GM19324 (cell line): ENCODE data around the gene SPATA6L.
A peak's percentile ranks its signal among the peaks of the same experiment; 100 is the strongest.
"Not testable (repeated sequence)": the region's sequence is repeated elsewhere in the genome, so short reads cannot be mapped to it uniquely, and the experiment has no call there.

Source experiments
- ATAC-seq: cut with Tn5 transposase; IDR thresholded peaks from one replicate; pipeline ENCODE4 v1.9.1; 2021; ENCODE audit warnings: mild to moderate bottlenecking, moderate library complexity; ENCODE audit not compliant: unreplicated experiment, low FRiP score

SPATA6L gene

GRCh38 chr9:4678679-4679267 is 12.5 kb upstream of the SPATA6L start:
- no peak for ATAC-seq

GRCh38 chr9:4677392-4677791 is 11.1 kb upstream of the SPATA6L start:
- ATAC-seq: no peak

- no peak for ATAC-seq
These were observed 8.5 kb upstream of the SPATA6L start for GRCh38 chr9:4674783-4675182.

- no peak for ATAC-seq
These were observed 5.5 kb upstream of the SPATA6L start for GRCh38 chr9:4671737-4672136.

GRCh38 chr9:4670591-4670990 is 4.3 kb upstream of the SPATA6L start:
- ATAC-seq: no peak

GRCh38 chr9:4669890-4670289 is 3.6 kb upstream of the SPATA6L start:
- ATAC-seq: no peak

- no peak for ATAC-seq
These were observed 2.3 kb upstream of the SPATA6L start for GRCh38 chr9:4668604-4669003.

GRCh38 chr9:4667681-4668080 is 1.4 kb upstream of the SPATA6L start:
- no peak for ATAC-seq

- no peak for ATAC-seq
These were observed 923 bp downstream of the SPATA6L start for GRCh38 chr9:4665357-4665756.

GRCh38 chr9:4663956-4664355 is 2.3 kb downstream of the SPATA6L start:
- no peak for ATAC-seq

GRCh38 chr9:4662989-4663792 is 3.1 kb downstream of the SPATA6L start:
- ATAC-seq: no peak

- ATAC-seq: peak; percentile 81
These were observed 3.9 kb downstream of the SPATA6L start, which contains the start of gene PLPP6 for GRCh38 chr9:4662108-4662988. TSS of gene PLPP6 (plus strand) at chr9:4662294. CDS start at chr9:4662376, 82 bp downstream.

GRCh38 chr9:4661611-4662010 is 4.7 kb downstream of the SPATA6L start:
- ATAC-seq: no peak

- ATAC-seq: no peak
These were observed 5.1 kb downstream of the SPATA6L start for GRCh38 chr9:4661165-4661564.

- ATAC-seq: not testable (repeated sequence)
These were observed 5.6 kb downstream of the SPATA6L start for GRCh38 chr9:4660665-4661064.

GRCh38 chr9:4657426-4658159 is 8.7 kb downstream of the SPATA6L start:
- ATAC-seq: no peak

GRCh38 chr9:4656621-4657020 is 9.7 kb downstream of the SPATA6L start:
- ATAC-seq: no peak

- not testable (repeated sequence) for ATAC-seq
These were observed 10.1 kb downstream of the SPATA6L start for GRCh38 chr9:4656196-4656595.

- no peak for ATAC-seq
These were observed 11.7 kb downstream of the SPATA6L start for GRCh38 chr9:4654538-4654937.

GRCh38 chr9:4654084-4654483 is 12.2 kb downstream of the SPATA6L start:
- no peak for ATAC-seq
